ENCODE data around the gene CLTCL1. TPM values are rescaled to one million over a fixed set of nuclear protein-coding genes. Genes with fewer than 3 reads are reported as not detected.

CLTCL1 gene
- total RNA-seq, 4 donors from 2014 or later = 3.8 to 8.6 (median 5.6) TPM

DNA sequence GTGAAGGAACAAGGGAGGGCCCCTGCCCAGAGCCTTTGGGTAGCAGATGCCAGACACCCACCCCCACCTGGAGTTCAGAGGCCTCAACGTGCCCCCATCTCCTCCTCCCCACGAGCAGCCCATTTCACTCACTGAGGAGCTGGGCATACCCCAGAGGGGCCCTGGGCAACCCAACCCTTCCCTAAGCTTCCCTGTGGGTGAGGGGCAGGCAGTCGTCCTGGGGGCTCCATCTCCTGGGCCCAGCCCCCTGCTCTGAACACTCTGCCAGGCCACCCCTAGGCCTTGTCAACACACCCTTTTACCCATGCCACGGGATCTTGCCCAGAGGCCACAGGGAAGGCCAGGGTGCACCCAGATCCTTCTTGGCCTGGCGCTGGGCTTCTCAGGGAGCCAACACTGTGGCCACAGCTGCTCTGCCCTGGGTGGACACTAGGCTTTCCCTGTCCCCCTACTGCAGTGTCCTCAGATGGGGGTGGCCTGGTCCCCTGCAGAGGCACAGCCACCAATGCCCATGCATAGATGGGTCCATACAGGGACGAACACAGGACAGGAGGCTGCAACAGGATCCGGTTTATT lies 116.4 kb downstream of the CLTCL1 start:
- H3K4me3 ChIP-seq = no peak overlapping the region
- intact Hi-C loops (cut with DNase I; ENCODE audit: low total_unique reads) = no loop called here
- H3K36me3 ChIP-seq = no peaks in the 10 kb centered on the region
- in situ Hi-C loops (cut with MboI; ENCODE audit: low pct_ligation_motif_present in 1 of 4, low pct_unique_long_range_greater_than_20kb in 1 of 4, low sequenced_read_pairs in 3 of 4) = loop anchor here in 1 of 4 donors (25.0 kb wide), 1 partner anchor 462 kb away; no protein-coding TSS in a partner anchor
- DNase-seq = no peak
- 69% methylated on average over 7 of the region's 7 CpGs; no CpG with 5 or more reads in 1 of the 2 donors for WGBS, 2 donors (ENCODE audit: low coverage in 1 of 2)
- H3K27ac ChIP-seq = peak overlapping the region in 1 of 4 donors; percentile 89
- peaks cover 27 to 56% (median 53%) of the 10 kb centered on the region in 4 donors for H3K4me1 ChIP-seq
- H3K9me3 ChIP-seq = no peaks in the 10 kb centered on the region
- H3K27me3 ChIP-seq = peaks cover 4% of the 10 kb centered on the region
- TF ChIP-seq POLR2A (IDR thresholded peaks at IDR 0.05) = peak; percentile 1
- TF ChIP-seq POLR2AphosphoS5 (IDR thresholded peaks at IDR 0.05) = no peak
- no peak for TF ChIP-seq EP300 (IDR thresholded peaks at IDR 0.05; ENCODE audit: low read depth)
- TF ChIP-seq, protein P1, sequence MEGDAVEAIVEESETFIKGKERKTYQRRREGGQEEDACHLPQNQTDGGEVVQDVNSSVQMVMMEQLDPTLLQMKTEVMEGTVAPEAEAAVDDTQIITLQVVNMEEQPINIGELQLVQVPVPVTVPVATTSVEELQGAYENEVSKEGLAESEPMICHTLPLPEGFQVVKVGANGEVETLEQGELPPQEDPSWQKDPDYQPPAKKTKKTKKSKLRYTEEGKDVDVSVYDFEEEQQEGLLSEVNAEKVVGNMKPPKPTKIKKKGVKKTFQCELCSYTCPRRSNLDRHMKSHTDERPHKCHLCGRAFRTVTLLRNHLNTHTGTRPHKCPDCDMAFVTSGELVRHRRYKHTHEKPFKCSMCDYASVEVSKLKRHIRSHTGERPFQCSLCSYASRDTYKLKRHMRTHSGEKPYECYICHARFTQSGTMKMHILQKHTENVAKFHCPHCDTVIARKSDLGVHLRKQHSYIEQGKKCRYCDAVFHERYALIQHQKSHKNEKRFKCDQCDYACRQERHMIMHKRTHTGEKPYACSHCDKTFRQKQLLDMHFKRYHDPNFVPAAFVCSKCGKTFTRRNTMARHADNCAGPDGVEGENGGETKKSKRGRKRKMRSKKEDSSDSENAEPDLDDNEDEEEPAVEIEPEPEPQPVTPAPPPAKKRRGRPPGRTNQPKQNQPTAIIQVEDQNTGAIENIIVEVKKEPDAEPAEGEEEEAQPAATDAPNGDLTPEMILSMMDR (IDR thresholded peaks at IDR 0.05) = no peak

DNA sequence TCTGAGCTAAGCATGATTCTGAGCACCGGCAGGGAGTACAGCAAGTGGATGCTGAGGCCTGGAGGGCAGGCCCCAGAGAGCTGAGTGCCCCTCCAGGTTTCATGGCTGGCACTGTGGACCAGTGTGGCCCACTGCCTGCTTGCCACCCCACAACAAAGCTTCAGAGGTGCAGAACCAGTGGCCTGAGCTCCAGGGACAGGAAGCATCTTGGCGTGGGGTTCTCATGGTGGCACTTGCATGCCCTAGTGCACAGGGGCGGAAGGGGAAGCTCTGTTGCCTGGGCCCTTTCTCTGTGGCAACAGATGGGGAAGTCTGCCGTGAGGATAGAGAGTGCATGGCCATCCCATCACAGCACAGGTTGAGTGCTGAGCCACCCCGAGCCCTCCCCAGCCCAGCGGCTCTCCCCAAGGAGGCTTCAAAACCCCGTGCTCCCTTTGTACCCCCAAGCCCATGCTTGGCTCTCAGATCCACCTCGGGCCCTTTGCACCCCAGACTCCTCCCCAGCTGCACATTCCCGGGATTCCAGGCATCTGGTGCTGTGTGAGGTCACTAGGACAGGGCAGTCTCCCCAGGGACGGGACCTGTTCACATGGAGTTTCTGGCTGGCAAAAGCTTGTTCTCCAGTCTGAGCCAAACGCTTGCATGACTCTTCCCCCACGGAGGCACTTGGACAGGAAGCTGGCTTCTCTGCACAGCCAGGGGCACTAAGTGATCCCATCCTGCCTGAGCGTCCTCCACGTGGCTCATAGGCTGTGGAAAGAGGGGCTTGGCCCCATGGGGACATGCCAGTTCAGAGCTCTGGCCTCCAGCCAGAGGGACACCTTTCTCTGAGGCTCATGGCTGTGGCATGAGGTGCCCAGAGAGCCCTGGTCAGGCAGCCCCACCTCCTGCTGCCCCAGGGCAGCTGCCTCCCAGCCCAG lies 117.2 kb downstream of the CLTCL1 start:
- H3K27me3 ChIP-seq = peaks cover 12% of the 10 kb centered on the region
- in situ Hi-C loops (cut with MboI; ENCODE audit: low pct_ligation_motif_present in 1 of 4, low pct_unique_long_range_greater_than_20kb in 1 of 4, low sequenced_read_pairs in 3 of 4) = loop anchor here in 1 of 4 donors (25.0 kb wide), 1 partner anchor 463 kb away; no protein-coding TSS in a partner anchor
- WGBS, 2 donors (ENCODE audit: low coverage in 1 of 2) = 52% methylated on average over 14 of the region's 14 CpGs; no CpG with 5 or more reads in 1 of the 2 donors
- H3K4me1 ChIP-seq = peaks cover 27 to 54% (median 53%) of the 10 kb centered on the region in 4 donors
- H3K4me3 ChIP-seq = no peak overlapping the region
- DNase-seq = no peak
- H3K36me3 ChIP-seq = no peaks in the 10 kb centered on the region
- H3K27ac ChIP-seq = peak overlapping the region in 2 of 4 donors; percentile 87 to 89
- no peak for TF ChIP-seq POLR2AphosphoS5 (IDR thresholded peaks at IDR 0.05)
- TF ChIP-seq EP300 (IDR thresholded peaks at IDR 0.05; ENCODE audit: low read depth) = no peak
- TF ChIP-seq POLR2A (IDR thresholded peaks at IDR 0.05) = no peak
- TF ChIP-seq, protein P1 (IDR thresholded peaks at IDR 0.05) = no peak
- H3K9me3 ChIP-seq = no peaks in the 10 kb centered on the region
- intact Hi-C loops (cut with DNase I; ENCODE audit: low total_unique reads) = no loop called here

DNA sequence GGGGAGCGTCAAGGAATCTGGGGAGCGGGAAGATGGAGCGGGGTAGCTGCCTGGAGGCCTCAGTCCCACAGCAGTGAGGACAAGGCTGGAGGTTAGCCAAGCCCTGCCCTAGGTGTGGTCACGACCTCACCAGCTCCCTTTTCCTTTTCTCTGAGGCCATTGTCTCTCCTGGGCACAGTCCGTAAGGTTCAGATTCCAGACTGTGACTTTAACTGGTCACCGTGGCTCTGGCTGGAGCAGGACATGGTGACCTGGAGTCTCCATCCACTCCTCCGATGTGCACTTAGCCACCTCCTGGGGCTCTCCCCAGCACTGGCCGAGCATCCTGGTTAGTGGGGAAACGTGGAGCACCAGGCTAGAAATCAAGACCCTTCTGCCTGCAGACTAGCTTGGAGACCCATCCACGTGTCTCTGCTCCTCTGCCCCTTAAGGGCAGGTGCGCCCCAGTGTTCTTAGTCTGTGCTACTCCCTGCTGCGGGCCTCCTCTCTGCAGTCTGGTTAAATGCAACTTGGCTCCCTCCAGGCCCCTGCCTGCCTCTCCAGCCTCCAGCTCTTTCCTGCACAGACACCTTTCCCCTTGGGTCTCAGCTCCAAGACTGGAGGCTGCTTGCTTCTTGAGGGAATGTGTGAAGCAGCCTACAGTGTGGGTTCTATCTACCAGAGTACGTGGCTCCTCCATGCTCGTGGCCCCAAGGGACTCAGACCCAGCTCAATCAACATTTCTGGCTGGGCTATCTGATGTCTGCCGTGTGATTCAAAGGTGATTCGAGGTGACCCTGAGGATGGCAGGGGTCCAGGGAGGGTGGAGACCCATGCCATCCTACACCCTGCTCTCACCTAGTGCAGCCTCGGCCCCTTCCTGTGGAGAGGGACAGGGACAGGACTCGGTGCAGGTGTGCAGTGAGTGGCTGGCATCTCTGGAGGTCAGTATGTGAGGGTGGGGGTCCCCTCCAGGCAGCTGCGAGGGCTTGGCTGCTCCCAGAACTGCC lies 118.2 kb downstream of the CLTCL1 start:
- H3K4me3 ChIP-seq = peak overlapping the region in 1 of 4 donors; percentile 85
- peak overlapping the region; percentile 31 to 91 (median 88) for H3K27ac ChIP-seq
- 31 to 64% methylated on average over 3 to 18 of the region's 19 CpGs for WGBS, 2 donors (ENCODE audit: low coverage in 1 of 2)
- DNase-seq = peak; percentile 73
- H3K9me3 ChIP-seq = no peaks in the 10 kb centered on the region
- TF ChIP-seq POLR2A (IDR thresholded peaks at IDR 0.05) = no peak
- peak in 1 of 3 donors; percentile 19 for TF ChIP-seq POLR2AphosphoS5 (IDR thresholded peaks at IDR 0.05)
- intact Hi-C loops (cut with DNase I; ENCODE audit: low total_unique reads) (no loop called here), in situ Hi-C loops (cut with MboI; ENCODE audit: low pct_ligation_motif_present in 1 of 4, low pct_unique_long_range_greater_than_20kb in 1 of 4, low sequenced_read_pairs in 3 of 4) (no loop called here)
- H3K27me3 ChIP-seq = peaks cover 22% of the 10 kb centered on the region
- H3K36me3 ChIP-seq = no peaks in the 10 kb centered on the region
- H3K4me1 ChIP-seq = peaks cover 30 to 55% (median 51%) of the 10 kb centered on the region in 4 donors

DNA sequence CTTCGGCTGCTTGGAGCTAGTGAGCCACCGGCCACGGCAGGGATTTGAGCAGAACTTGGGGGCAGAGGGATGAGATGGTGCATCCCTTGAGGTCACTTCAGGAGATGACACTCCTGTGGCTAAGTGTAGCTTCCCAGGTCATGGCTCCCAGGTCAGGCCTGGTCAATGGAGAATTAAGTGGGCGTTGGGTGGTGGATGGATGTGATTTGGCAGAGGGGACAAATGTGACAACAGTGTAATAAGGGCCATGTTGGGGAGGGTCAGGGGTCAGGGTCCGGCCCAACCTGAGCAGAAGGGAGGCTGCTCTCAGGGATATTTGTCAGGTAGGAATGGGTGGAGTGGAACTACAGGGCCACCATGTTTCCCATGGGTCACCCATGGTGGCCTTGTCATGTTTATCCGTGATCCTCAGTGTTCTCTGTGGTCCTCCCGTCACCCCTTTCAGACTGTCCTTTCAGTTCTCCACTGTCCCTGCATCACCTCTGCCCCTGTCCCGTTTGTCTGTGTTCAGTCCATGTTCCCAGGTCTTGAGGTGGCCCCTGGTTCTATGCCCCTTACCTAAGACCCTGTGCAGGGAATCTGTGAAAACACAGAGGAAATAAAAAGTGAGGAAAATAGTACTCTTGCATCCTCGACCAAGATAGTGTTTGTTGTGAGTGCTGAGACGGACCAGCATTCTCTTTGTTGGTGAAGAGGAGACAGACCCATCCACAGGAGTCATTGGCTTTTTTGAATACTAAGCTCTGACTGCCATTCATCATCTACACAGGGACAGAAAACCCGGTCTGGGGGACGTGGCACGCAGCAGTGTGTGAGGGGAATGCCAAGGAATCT lies 119.1 kb downstream of the CLTCL1 start:
- DNase-seq = no peak
- Histone ChIP-seq H3K9me3 (no peaks in the 10 kb centered on the region), H3K4me1 (peaks cover 29 to 50% (median 46%) of the 10 kb centered on the region in 4 donors), H3K4me3 (peak overlapping the region; percentile 72 to 100 (median 86)), H3K36me3 (no peaks in the 10 kb centered on the region), H3K27me3 (peaks cover 31% of the 10 kb centered on the region), H3K27ac (peak overlapping the region; percentile 87 to 91 (median 90))
- intact Hi-C loops (cut with DNase I; ENCODE audit: low total_unique reads) (no loop called here), in situ Hi-C loops (cut with MboI; ENCODE audit: low pct_ligation_motif_present in 1 of 4, low pct_unique_long_range_greater_than_20kb in 1 of 4, low sequenced_read_pairs in 3 of 4) (no loop called here)
- 26 to 29% methylated on average over 4 to 13 of the region's 13 CpGs for WGBS, 2 donors (ENCODE audit: low coverage in 1 of 2)
- TF ChIP-seq, protein P1 (IDR thresholded peaks at IDR 0.05) = no peak
- TF ChIP-seq EP300 (IDR thresholded peaks at IDR 0.05; ENCODE audit: low read depth) (no peak), POLR2A (IDR thresholded peaks at IDR 0.05) (no peak), POLR2AphosphoS5 (IDR thresholded peaks at IDR 0.05) (no peak)
